Osteoblast (primary cell): ENCODE measurements around the gene DSE. TPM values are rescaled to one million over a fixed set of nuclear protein-coding genes. Genes with fewer than 3 reads are reported as not detected.
"Not testable (repeated sequence)": the region's sequence is repeated elsewhere in the genome, so short reads cannot be mapped to it uniquely, and the experiment has no call there.

ENCODE experiments used
- DNase-seq: peaks from one replicate; pipeline ENCODE4 v3.0.0; 2011; ENCODE audit warnings: low spot score, mixed read lengths; ENCODE audit not compliant: insufficient read length; ENCODE audit errors: missing footprints
- H2AFZ ChIP-seq: 2 replicates; pipeline ENCODE4 v1.6.0; 2011; ENCODE audit warnings: mild to moderate bottlenecking, low read length
- H3K27ac ChIP-seq: 2 replicates; pipeline ENCODE4 v1.5.1; 2011; ENCODE audit warnings: mild to moderate bottlenecking, low read depth, low read length, moderate library complexity
- H3K27me3 ChIP-seq: 2 replicates; pipeline ENCODE4 v1.6.0; 2012; ENCODE audit warnings: mild to moderate bottlenecking, control low read depth, inconsistent platforms, low read length, moderate library complexity; ENCODE audit not compliant: insufficient read depth
- H3K36me3 ChIP-seq: 2 replicates; pipeline ENCODE4 v1.5.1; 2011; ENCODE audit warnings: mild to moderate bottlenecking, low read length, control low read depth, moderate library complexity; ENCODE audit not compliant: insufficient read depth
- H3K4me1 ChIP-seq: 2 replicates; pipeline ENCODE4 v1.5.1; 2011; ENCODE audit warnings: mild to moderate bottlenecking, low read length, control low read depth, moderate library complexity; ENCODE audit not compliant: insufficient read depth
- H3K4me2 ChIP-seq: 2 replicates; pipeline ENCODE4 v1.6.0; 2011; ENCODE audit warnings: mild to moderate bottlenecking, low read length; ENCODE audit not compliant: insufficient read depth
- H3K4me3 ChIP-seq: fragments of 200-600 bp; sonication (generic); 3 replicates; pipeline ENCODE4 v1.5.1; 2012; ENCODE audit warnings: mild to moderate bottlenecking, low read length, inconsistent platforms; ENCODE audit not compliant: insufficient read depth
- H3K79me2 ChIP-seq: 2 replicates; pipeline ENCODE4 v1.6.0; 2012; ENCODE audit warnings: mild to moderate bottlenecking, low read length, control low read depth, inconsistent platforms; ENCODE audit not compliant: insufficient read depth
- H3K9me3 ChIP-seq: 2 replicates; pipeline ENCODE4 v1.5.1; 2011; ENCODE audit warnings: low read depth, low read length, control low read depth
- H4K20me1 ChIP-seq: 2 replicates; pipeline ENCODE4 v1.6.0; 2012; ENCODE audit warnings: mild to moderate bottlenecking, low read length, control low read depth; ENCODE audit not compliant: insufficient read depth
- CTCF ChIP-seq: IDR thresholded peaks from 2 replicates; pipeline ENCODE4 v1.5.1; 2011; ENCODE audit warnings: mild to moderate bottlenecking, low read depth, low read length, moderate library complexity; ENCODE audit errors: extremely low read depth
- total RNA-seq: library from RNA; depleted of rRNA; stranded (reverse); fragments of >200 nt; gene quantifications from 2 replicates; pipeline ENCODE4 v1.2.3, GENCODE V29; 2012

Gene DSE
- total RNA-seq, 1 donor: 193 TPM

- H3K9me3 ChIP-seq: no peaks in the 10 kb centered on the region
- H3K4me1 ChIP-seq: peaks cover 22% of the 10 kb centered on the region
- H2AFZ ChIP-seq: no peak overlapping the region
- peak; percentile 43 for DNase-seq
- H4K20me1 ChIP-seq: no peaks in the 10 kb centered on the region
- no peak for TF ChIP-seq CTCF
- no peak overlapping the region for H3K4me3 ChIP-seq
- no peak overlapping the region for H3K4me2 ChIP-seq
- H3K27ac ChIP-seq: no peak overlapping the region
- H3K27me3 ChIP-seq: no peaks in the 10 kb centered on the region
- H3K36me3 ChIP-seq: no peaks in the 10 kb centered on the region
- H3K79me2 ChIP-seq: no peaks in the 10 kb centered on the region
Observed at GRCh38 chr6:116330511-116330910, 40.2 kb upstream of the DSE start.

- Histone ChIP-seq H3K36me3 (no peaks in the 10 kb centered on the region), H3K79me2 (no peaks in the 10 kb centered on the region), H3K4me2 (no peak overlapping the region), H3K9me3 (no peaks in the 10 kb centered on the region), H3K27me3 (no peaks in the 10 kb centered on the region), H3K27ac (no peak overlapping the region), H2AFZ (no peak overlapping the region), H4K20me1 (no peaks in the 10 kb centered on the region), H3K4me3 (no peak overlapping the region), H3K4me1 (peaks cover 18% of the 10 kb centered on the region)
- TF ChIP-seq CTCF: no peak
- DNase-seq: no peak
Observed at GRCh38 chr6:116332096-116332495, 38.7 kb upstream of the DSE start.

GRCh38 chr6:116334638-116335409, 35.9 kb upstream of the DSE start:
- not testable (repeated sequence) for H2AFZ ChIP-seq, H3K4me2 ChIP-seq, H3K4me1 ChIP-seq, H3K27me3 ChIP-seq, H3K9me3 ChIP-seq, H3K4me3 ChIP-seq, H3K79me2 ChIP-seq, DNase-seq, H3K27ac ChIP-seq, H3K36me3 ChIP-seq, H4K20me1 ChIP-seq

- H2AFZ ChIP-seq: no peak overlapping the region
- no peak for DNase-seq
- no peaks in the 10 kb centered on the region for H3K27me3 ChIP-seq
- no peak overlapping the region for H3K4me3 ChIP-seq
- no peak overlapping the region for H3K4me2 ChIP-seq
- no peaks in the 10 kb centered on the region for H3K36me3 ChIP-seq
- H4K20me1 ChIP-seq: no peaks in the 10 kb centered on the region
- no peaks in the 10 kb centered on the region for H3K9me3 ChIP-seq
- no peak overlapping the region for H3K27ac ChIP-seq
- no peaks in the 10 kb centered on the region for H3K79me2 ChIP-seq
- no peak for TF ChIP-seq CTCF
- H3K4me1 ChIP-seq: peaks cover 2% of the 10 kb centered on the region
Observed at GRCh38 chr6:116335612-116336215, 35.0 kb upstream of the DSE start.
